NCI-H510A (cell line): ENCODE measurements around the gene RHBDF2.

Experiments
- DNase-seq: peaks from one replicate; lab custom pipeline; 2025; lab: John Stamatoyannopoulos, UW

The RHBDF2 gene

GRCh38 chr17:76501018-76501826 is at the start of gene RHBDF2:
TSS of gene RHBDF2 (minus strand) at chr17:76501423. CDS start at chr17:76481524, 19,899 bp downstream.
- peak; percentile 65 for DNase-seq

GRCh38 chr17:76549539-76549938 is 48.3 kb upstream of the RHBDF2 start:
- no peak for DNase-seq

GRCh38 chr17:76549215-76549518 is 47.9 kb upstream of the RHBDF2 start:
- DNase-seq: no peak

DNA sequence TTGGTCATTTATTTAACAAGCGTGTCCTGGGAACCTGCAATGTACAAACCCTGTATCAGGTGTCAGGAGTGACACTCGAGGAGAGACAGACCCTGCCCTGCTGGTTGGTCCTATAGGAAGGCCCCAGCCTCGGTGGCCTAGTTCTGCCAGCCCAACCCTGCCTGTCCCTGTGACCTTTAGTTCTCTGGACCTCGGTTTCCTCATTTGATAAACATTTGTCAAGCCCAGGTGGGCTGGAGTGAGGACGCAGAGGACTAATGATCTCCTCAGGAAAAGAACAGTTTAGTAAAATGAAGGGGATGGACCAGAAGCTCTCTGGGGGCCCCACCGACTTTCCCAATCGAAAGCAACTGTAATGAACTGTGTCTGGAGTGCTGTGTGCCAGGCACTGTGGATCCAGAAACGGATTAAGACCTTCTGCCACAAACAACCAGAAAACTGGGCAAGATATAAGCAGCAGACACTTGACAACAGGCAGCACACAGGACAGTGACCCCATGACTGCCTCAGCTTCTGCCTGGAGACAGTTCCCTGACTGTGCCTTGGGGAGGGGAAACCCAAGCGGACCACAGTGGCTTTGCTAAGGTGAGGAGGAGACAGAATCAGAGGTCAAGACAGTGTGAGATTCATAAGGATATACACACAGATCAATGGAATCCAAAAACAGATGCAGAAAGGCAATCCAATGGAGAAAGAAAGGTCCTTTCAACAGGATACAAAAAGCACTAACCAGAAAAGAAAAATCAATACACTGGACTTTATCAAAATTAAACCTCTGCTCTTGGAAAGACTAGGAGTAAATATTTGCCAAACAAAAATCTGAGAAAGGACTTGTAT is 47.4 kb upstream of the RHBDF2 start:
- DNase-seq: no peak

DNA sequence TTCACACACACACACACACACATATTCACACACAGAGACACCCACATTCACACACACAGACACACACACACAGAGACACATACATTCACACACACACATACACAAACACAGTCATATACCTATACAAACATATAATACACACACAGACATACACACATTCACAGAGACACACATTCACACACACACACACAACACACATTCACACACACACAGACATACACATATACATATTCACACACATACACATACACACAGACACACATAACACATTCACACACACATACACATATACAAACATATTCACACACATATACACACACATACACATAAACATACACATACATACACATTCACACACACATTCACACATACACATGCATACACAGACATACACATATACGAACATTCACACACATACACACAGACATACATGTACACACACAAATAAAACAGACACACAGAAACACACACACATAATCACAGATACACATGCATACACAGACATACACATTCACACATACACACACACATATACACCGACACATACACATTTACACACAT is 46.5 kb upstream of the RHBDF2 start:
- no peak for DNase-seq

GRCh38 chr17:76547183-76547641 is 46.0 kb upstream of the RHBDF2 start:
- no peak for DNase-seq

DNA sequence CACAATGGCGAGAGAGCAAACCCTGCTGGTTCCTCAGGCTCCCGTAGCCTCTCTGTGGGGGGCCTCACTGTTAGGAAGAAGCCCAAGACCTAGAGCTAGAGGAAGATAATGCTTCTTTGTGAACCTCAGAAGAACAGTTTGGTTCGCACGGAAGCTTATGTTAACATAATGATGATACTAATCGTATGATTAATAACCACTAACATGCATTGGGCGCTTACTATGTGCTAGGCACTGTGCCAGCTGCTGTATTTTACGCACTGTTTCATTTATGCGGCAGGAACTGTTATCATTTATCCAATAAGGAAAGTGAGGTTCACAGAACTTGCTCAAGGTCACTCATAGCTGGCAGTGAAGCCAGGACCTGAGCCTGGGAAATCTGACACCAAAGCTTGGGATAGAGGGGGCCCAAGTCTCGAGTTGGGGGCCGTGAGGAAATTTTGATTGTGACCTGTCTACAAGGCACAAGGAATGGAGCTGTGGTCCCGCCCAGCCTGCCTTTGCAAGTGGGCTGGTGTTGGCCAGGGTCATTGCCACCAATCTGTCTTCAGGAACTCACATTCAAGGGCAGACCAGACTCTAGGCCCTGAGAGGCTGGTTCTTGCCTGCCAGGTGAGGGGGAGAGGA is 45.4 kb upstream of the RHBDF2 start:
- no peak for DNase-seq

DNA sequence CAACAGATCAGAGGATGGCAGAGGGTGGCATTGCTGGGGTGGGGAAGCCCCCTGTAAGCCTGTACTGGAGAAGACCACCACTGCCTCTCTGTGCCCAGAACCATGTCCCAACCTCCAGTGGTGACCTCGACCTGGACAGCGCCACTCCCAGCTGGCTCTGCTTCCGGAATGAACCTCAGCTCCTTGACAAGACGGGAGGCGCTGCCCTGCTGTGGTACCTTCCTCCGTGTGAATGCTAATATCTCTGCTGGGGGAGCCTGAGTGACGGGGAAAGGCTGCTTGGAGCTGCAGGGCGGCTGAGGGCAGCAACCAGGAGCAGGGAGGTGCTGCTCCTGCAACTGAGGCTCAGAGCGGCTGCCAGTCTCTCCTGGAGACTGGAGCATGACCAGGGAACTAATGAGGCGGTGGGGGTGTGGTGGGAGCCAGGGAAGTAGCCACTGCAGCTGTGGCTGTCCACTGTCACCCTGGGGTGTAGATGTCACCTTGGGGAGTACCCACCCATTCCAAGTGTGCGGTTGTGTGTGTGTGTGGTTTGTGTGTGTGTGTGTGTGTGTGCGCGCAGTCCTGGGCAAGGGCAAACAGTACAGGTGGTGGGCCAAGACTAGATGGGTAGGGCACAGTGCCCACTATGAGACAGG is 44.8 kb upstream of the RHBDF2 start:
- DNase-seq: no peak

GRCh38 chr17:76544546-76545365 is 43.5 kb upstream of the RHBDF2 start:
- DNase-seq: no peak

DNA sequence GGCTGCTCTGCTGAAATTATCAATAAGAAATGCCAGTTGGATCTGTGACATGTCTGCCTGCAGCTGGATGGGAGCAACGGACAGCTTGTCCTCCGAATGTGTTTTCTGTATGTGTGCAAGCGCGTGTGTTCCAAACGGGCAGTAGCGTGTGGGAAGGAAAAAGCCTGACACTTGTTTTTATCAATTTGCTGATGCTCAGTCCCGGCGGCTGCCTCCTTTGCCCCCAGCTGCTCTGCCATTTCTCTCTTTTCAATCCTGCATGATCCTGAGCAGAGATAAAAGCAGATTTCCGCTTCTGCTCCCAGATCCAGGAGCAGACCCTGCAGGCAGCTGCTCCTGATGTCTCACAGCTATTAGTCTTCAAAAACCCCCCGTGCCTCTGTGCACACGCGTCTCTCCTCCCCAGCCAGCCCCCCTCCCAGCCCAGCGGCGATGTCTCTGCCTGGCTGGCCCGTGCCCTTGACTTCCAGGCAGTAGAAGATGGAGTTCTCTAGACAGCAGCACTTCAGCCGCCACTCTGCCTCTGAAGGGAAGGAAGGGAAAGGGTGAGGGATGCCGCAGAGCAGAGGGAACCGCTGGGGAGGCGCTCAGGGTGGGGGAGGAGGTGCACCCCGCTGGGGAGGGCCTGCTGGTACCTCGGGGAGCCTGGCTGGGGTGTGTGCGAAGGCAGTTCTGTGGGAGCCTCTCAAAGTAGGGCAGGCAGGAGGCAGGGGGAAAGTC is 42.8 kb upstream of the RHBDF2 start:
- DNase-seq: no peak

DNA sequence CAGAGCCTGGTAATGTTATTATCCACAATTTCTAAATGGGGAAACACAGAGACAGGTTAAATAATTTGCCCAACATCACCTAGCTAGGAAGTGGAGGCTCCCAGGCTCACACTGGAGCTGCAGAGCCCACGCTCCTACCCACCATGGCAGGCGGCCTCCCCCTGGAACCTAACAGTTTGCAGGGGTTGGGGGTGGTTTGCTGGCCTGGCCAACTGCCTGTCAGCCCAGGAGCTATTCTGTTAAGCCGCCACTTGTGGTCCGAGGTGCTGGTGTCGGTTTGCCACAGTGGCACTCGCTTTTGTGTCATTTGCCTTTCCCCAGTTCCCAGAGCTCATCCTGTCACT is 42.2 kb upstream of the RHBDF2 start:
- DNase-seq: no peak

GRCh38 chr17:76542984-76543383 is 41.8 kb upstream of the RHBDF2 start:
- no peak for DNase-seq

DNA sequence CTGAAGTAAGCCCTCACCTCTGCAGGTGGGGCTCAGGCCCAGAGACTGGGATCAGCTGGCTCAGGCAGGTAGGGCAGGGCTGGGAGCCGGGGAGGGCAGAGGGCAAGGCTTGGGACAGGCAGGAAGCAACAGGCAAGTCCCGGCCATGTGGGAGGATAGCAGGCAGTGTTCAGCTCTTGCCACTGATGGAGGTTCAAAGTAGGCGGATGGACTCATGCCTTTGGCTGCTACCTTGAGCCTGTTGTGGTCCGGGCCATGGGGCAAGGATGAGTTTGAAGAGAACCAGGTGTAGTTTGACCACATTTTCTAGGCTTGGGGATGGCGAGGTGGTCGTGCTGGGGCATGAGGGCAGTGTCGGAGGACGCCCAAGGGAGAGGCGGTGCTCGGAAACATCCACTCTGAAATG is 41.3 kb upstream of the RHBDF2 start:
- no peak for DNase-seq

GRCh38 chr17:76541739-76542454 is 40.7 kb upstream of the RHBDF2 start:
- no peak for DNase-seq

DNA sequence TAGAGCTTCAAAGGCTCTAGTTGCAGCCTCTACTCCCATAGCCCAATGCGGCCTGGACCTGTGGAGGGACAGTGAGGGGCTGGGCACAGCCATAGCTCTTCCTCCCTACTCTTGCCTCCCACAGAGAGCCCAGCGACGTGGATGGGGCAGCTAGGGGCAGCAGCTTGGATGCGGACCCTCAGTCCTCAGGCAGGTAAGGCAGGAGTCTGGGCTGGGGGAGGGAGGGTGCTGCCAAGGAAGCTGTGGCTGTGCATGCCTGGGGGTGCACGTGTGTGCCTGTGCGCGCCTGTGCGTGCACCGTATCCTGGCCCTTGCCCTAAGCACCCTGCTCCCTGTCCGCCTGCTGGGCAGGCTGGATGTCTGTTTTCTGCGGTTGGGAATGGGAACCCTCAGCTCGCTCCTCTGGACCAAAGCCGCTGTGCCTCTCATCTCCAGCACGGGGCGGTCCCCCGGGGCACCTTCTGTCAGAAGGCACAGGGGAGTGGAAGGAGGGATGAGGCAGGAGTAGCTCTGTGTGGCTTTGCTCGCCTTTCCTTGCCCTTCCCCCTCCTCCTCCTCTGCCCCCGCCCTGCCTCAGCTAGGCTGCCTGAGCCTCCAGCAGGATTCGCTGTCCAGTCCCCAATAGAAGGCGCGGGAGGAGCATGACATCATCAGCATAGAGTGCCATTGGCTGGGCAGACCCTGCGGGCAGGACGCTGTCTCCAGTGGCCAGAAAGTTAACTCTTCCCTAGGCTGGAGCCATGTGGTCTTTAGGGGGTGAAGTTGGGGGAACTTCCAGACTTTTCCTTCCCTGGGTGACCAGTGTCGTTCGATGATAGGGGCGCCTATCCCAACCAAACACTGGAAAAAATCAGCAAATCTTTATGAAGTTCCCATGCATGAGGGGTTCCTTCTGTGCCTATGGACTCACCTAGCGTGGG is 39.4 kb upstream of the RHBDF2 start:
- peak; percentile 94 for DNase-seq

- no peak for DNase-seq
Observed at GRCh38 chr17:76539631-76540271, 38.5 kb upstream of the RHBDF2 start, which contains the start of gene PRCD. TSS of gene PRCD (plus strand) at chr17:76540044. CDS start at chr17:76540142, 98 bp downstream.

DNA sequence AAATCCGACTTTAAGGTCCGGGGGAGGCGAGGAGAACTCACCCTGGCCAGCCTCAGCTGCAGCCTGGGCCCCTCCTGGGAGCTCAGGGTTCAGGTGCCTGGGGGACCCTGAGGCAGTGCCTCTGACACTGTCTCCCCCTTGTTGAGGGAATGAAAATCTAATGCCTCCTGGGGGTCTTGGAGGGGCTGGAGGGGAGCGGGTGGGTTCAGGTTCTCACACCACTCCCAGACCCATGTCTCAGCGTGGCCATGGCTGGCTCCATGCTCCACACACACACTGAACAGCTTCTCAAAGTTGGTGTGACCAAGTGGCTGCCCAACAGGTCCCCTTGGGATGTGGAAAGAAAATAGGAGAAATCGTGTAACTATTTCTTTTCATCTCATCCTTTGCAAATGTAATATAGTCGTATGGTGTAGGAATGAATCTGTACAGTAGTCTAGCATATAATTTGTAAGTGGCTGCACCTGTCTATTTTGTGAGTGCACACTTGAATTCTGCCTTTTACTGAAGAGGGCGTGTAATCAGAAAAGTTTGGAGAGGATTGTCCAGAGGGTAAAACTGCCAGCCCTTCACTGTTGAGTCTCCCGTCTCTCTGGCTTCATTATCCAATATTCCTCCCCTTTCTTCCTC is 37.8 kb upstream of the RHBDF2 start:
- DNase-seq: no peak
